Activated T-helper 1 cell treated with anti-CD3 and anti-CD28 coated beads, Interleukin-2, amount 50 U/mL, for 16 hours (primary cell): ENCODE measurements around the gene KIAA0930.

ENCODE experiments used
- DNase-seq, 2 donors: peaks; one replicate each; pipeline ENCODE4 v3.0.0-alpha.2; 2020; ENCODE audit warnings: low read depth in 1 of 2, low spot score in 1 of 2

Gene KIAA0930

GRCh38 chr22:45150139-45150538 lies 90.6 kb downstream of the KIAA0930 start:
- DNase-seq: no peak

GRCh38 chr22:45149671-45150070 lies 91.0 kb downstream of the KIAA0930 start:
- DNase-seq: no peak

GRCh38 chr22:45144916-45145315 lies 95.8 kb downstream of the KIAA0930 start:
- no peak for DNase-seq

- DNase-seq: no peak
Measured at GRCh38 chr22:45142376-45142775, 98.3 kb downstream of the KIAA0930 start.
